ENCODE data around the gene GIMAP1. TPM values are rescaled to one million over a fixed set of nuclear protein-coding genes. Genes with fewer than 3 reads are reported as not detected.

GIMAP1 gene
- total and polyA plus RNA-seq, 2 experiments from 2014 or later = not detected

- no peak for TF ChIP-seq EZH2 (IDR thresholded peaks at IDR 0.05; ENCODE audit: insufficient read depth, poor library complexity, severe bottlenecking)
- TF ChIP-seq EZH2phosphoT487 (IDR thresholded peaks at IDR 0.05; ENCODE audit: insufficient read depth, low read depth) = no peak
- no peaks in the 10 kb centered on the region for H3K27me3 ChIP-seq (replicated peaks; ENCODE audit: insufficient read depth)
- no peaks in the 10 kb centered on the region for H3K79me2 ChIP-seq (ENCODE audit: insufficient read depth)
- H3K4me3 ChIP-seq = peak within 1 kb of the TSS; percentile 79
- peak within 1 kb of the TSS; percentile 71 for H3K9ac ChIP-seq
- no peaks in the 10 kb centered on the region for H4K20me1 ChIP-seq (ENCODE audit: insufficient read depth)
- peak within 1 kb of the TSS; percentile 95 for H2AFZ ChIP-seq
- H3K27ac ChIP-seq = no peak within 1 kb of the TSS
- 2 to 3% methylated on average over 6 of the region's 6 CpGs for WGBS, 2 experiments (ENCODE audit: low coverage in 1 of 2, low lambda C conversion rate in 2 of 2, missing lambda C conversion rate in 2 of 2)
- no peaks in the 10 kb centered on the region for H3K4me1 ChIP-seq (ENCODE audit: insufficient read depth)
- peak within 1 kb of the TSS; percentile 87 for H3K4me2 ChIP-seq (ENCODE audit: unreplicated experiment)
- no peaks in the 10 kb centered on the region for H3K9me2 ChIP-seq (ENCODE audit: insufficient read depth)
- no peaks in the 10 kb centered on the region for H3F3A ChIP-seq (ENCODE audit: insufficient read depth)
- DNase-seq = peak; percentile 38
- in situ Hi-C loops (cut with MboI) = no loop called here
- H3K36me3 ChIP-seq (ENCODE audit: low read depth) = no peaks in the 10 kb centered on the region
- no peaks in the 10 kb centered on the region for H3K9me3 ChIP-seq (ENCODE audit: low read depth)
These were observed 31.0 kb upstream of the GIMAP1 start, which contains the start of gene GIMAP2 for GRCh38 chr7:150685219-150686029. Gene GIMAP2, plus strand, starts transcription at chr7:150685706. Its CDS starts 1,354 bp downstream, at chr7:150687060.

- peak overlapping the region; percentile 95 for H2AFZ ChIP-seq
- in situ Hi-C loops (cut with MboI) = no loop called here
These were observed 30.3 kb upstream of the GIMAP1 start for GRCh38 chr7:150686030-150686631.

GRCh38 chr7:150688630-150689029, 27.8 kb upstream of the GIMAP1 start:
- TF ChIP-seq EZH2phosphoT487 (IDR thresholded peaks at IDR 0.05; ENCODE audit: insufficient read depth, low read depth) = no peak
- TF ChIP-seq EZH2 (IDR thresholded peaks at IDR 0.05; ENCODE audit: insufficient read depth, poor library complexity, severe bottlenecking) = no peak

More at GRCh38 chr7:150686030-150686631, 30.3 kb upstream of the GIMAP1 start:
- TF ChIP-seq EZH2phosphoT487 (IDR thresholded peaks at IDR 0.05; ENCODE audit: insufficient read depth, low read depth) = no peak
- TF ChIP-seq EZH2 (IDR thresholded peaks at IDR 0.05; ENCODE audit: insufficient read depth, poor library complexity, severe bottlenecking) = no peak
- H3K79me2 ChIP-seq (ENCODE audit: insufficient read depth) = no peaks in the 10 kb centered on the region
- H3K4me1 ChIP-seq (ENCODE audit: insufficient read depth) = no peaks in the 10 kb centered on the region
- no peaks in the 10 kb centered on the region for H3K36me3 ChIP-seq (ENCODE audit: low read depth)
- H4K20me1 ChIP-seq (ENCODE audit: insufficient read depth) = no peaks in the 10 kb centered on the region
- no peaks in the 10 kb centered on the region for H3K9me3 ChIP-seq (ENCODE audit: low read depth)
- no peaks in the 10 kb centered on the region for H3K9me2 ChIP-seq (ENCODE audit: insufficient read depth)
- H3K27me3 ChIP-seq (replicated peaks; ENCODE audit: insufficient read depth) = no peaks in the 10 kb centered on the region
- no peaks in the 10 kb centered on the region for H3F3A ChIP-seq (ENCODE audit: insufficient read depth)
- peak overlapping the region; percentile 71 for H3K9ac ChIP-seq
- WGBS, 2 experiments (ENCODE audit: low coverage in 1 of 2, low lambda C conversion rate in 2 of 2, missing lambda C conversion rate in 2 of 2) = 15 to 21% methylated on average over 8 of the region's 9 CpGs
- peak overlapping the region; percentile 79 for H3K4me3 ChIP-seq
- no peak overlapping the region for H3K27ac ChIP-seq
- H3K4me2 ChIP-seq (ENCODE audit: unreplicated experiment) = peak overlapping the region; percentile 87
- peak; percentile 22 for DNase-seq

GRCh38 chr7:150695654-150696053, 20.8 kb upstream of the GIMAP1 start:
- in situ Hi-C loops (cut with MboI) = no loop called here
- H3K9me2 ChIP-seq (ENCODE audit: insufficient read depth) = no peaks in the 10 kb centered on the region
- no peak overlapping the region for H2AFZ ChIP-seq
- H4K20me1 ChIP-seq (ENCODE audit: insufficient read depth) = no peaks in the 10 kb centered on the region
- DNase-seq = no peak
- H3K4me1 ChIP-seq (ENCODE audit: insufficient read depth) = no peaks in the 10 kb centered on the region
- H3K27ac ChIP-seq = no peak overlapping the region
- H3K9me3 ChIP-seq (ENCODE audit: low read depth) = no peaks in the 10 kb centered on the region
- TF ChIP-seq EZH2phosphoT487 (IDR thresholded peaks at IDR 0.05; ENCODE audit: insufficient read depth, low read depth) (no peak), EZH2 (IDR thresholded peaks at IDR 0.05; ENCODE audit: insufficient read depth, poor library complexity, severe bottlenecking) (no peak)
- H3K4me3 ChIP-seq = no peak overlapping the region
- 0 to 8% methylated on average over 2 of the region's 2 CpGs for WGBS, 2 experiments (ENCODE audit: low coverage in 1 of 2, low lambda C conversion rate in 2 of 2, missing lambda C conversion rate in 2 of 2)
- no peak overlapping the region for H3K4me2 ChIP-seq (ENCODE audit: unreplicated experiment)
- no peak overlapping the region for H3K9ac ChIP-seq
- no peaks in the 10 kb centered on the region for H3K79me2 ChIP-seq (ENCODE audit: insufficient read depth)
- H3K36me3 ChIP-seq (ENCODE audit: low read depth) = no peaks in the 10 kb centered on the region
- no peaks in the 10 kb centered on the region for H3F3A ChIP-seq (ENCODE audit: insufficient read depth)
- no peaks in the 10 kb centered on the region for H3K27me3 ChIP-seq (replicated peaks; ENCODE audit: insufficient read depth)

More at GRCh38 chr7:150688630-150689029, 27.8 kb upstream of the GIMAP1 start:
- Histone ChIP-seq H2AFZ (no peak overlapping the region), H3K9ac (no peak overlapping the region), H3F3A (ENCODE audit: insufficient read depth) (no peaks in the 10 kb centered on the region), H3K4me3 (no peak overlapping the region), H3K27me3 (replicated peaks; ENCODE audit: insufficient read depth) (no peaks in the 10 kb centered on the region), H3K27ac (no peak overlapping the region), H3K4me2 (ENCODE audit: unreplicated experiment) (no peak overlapping the region), H3K36me3 (ENCODE audit: low read depth) (no peaks in the 10 kb centered on the region), H3K79me2 (ENCODE audit: insufficient read depth) (no peaks in the 10 kb centered on the region), H3K9me2 (ENCODE audit: insufficient read depth) (no peaks in the 10 kb centered on the region), H4K20me1 (ENCODE audit: insufficient read depth) (no peaks in the 10 kb centered on the region), H3K4me1 (ENCODE audit: insufficient read depth) (no peaks in the 10 kb centered on the region), H3K9me3 (ENCODE audit: low read depth) (no peaks in the 10 kb centered on the region)
- 45 to 59% methylated on average over 6 of the region's 6 CpGs for WGBS, 2 experiments (ENCODE audit: low coverage in 1 of 2, low lambda C conversion rate in 2 of 2, missing lambda C conversion rate in 2 of 2)
- DNase-seq = no peak
- in situ Hi-C loops (cut with MboI) = no loop called here
